LNCaP clone FGC (cell line): ENCODE data around the gene ABTB2.

Source experiments
- DNase-seq: peaks from one replicate; pipeline ENCODE4 v3.0.0-alpha.2; 2011; ENCODE audit warnings: low read depth
- H3K4me3 ChIP-seq: 2 replicates; pipeline ENCODE4 v1.5.1; 2011; ENCODE audit warnings: mild to moderate bottlenecking, low read depth, low read length, control low read depth
- TF ChIP-seq, protein P1 (sequence below): IDR thresholded peaks from 2 replicates; pipeline ENCODE4 v1.5.1; 2012; ENCODE audit warnings: mild to moderate bottlenecking; ENCODE audit not compliant: control insufficient read depth, insufficient read depth; ENCODE audit errors: extremely low read depth

The ABTB2 gene

DNA sequence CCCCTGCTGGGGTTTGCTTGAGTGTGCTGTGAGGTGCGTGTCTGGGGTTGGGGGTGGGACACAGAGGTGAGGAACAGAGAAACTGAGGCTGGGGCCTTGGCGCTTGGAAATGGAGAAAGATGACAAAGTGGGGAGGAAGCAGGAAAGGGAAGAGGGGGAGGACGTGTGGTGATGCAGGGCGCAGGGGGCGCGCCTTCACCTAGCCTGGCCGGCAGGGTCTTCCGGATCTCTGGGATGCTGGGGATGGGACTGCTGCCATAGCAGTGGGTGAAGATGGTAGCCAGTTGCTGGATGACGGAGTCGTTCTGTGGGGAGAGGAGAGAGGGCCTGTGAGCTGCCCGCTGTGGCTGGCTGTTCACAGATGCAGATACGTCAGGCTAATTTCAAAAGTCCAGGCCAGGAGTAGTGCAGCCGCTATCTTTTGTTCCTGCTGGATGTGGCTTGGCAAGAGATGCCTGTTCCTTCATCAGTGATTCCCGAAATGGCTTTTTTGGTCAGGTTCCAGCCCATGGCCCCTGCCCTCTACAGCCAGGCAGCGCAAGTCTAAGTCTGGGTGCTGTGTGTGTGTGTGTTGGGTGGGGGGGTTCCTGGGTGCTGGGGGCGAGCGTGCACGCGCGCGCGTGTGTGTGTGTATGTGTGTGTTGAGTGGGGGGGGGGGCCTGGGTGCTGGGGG lies 197.6 kb downstream of the ABTB2 start:
- TF ChIP-seq, protein P1, sequence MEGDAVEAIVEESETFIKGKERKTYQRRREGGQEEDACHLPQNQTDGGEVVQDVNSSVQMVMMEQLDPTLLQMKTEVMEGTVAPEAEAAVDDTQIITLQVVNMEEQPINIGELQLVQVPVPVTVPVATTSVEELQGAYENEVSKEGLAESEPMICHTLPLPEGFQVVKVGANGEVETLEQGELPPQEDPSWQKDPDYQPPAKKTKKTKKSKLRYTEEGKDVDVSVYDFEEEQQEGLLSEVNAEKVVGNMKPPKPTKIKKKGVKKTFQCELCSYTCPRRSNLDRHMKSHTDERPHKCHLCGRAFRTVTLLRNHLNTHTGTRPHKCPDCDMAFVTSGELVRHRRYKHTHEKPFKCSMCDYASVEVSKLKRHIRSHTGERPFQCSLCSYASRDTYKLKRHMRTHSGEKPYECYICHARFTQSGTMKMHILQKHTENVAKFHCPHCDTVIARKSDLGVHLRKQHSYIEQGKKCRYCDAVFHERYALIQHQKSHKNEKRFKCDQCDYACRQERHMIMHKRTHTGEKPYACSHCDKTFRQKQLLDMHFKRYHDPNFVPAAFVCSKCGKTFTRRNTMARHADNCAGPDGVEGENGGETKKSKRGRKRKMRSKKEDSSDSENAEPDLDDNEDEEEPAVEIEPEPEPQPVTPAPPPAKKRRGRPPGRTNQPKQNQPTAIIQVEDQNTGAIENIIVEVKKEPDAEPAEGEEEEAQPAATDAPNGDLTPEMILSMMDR: no peak
- H3K4me3 ChIP-seq: no peak overlapping the region
- no peak for DNase-seq

DNA sequence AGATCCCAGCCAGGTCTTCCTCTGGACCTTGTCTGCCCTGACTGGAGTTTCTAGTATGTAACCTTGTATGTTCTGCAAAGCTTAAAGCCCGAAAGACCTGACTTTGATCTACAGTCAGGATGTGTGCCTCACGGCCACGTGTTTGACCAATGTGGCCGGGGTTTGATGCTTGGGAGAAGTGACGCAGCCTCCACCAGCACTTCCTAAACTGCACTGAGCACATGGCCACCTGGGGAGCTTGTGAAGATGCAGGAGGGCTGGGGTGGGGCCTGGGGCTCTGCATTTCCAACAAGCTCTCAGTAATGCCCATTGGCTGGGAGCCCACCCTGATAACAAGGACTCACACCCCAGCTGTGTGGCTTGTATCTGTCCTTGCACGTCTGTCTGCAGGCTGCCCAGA lies 199.1 kb downstream of the ABTB2 start:
- DNase-seq: no peak
- TF ChIP-seq, protein P1: no peak
- no peak overlapping the region for H3K4me3 ChIP-seq

DNA sequence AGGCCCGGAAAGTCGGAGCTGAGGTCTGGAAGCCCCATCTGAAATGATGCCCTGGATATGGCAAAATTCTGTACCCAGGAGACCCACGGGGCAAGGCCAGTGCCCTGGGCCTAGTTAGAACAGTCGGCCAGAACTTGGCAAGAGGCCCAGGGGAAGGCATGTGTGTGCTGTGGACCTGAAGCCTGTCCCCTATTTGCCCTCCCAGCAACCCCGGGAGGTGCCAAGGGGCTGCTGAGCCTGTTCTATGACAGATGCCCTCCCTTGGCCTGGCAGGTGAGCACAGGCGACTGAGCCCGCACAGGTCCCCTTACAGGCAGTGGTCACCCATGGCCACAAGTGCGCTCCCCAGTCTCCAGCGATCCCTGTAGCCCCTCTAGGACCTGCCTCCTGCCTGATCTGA lies 200.6 kb downstream of the ABTB2 start:
- no peak for DNase-seq
- H3K4me3 ChIP-seq: no peak overlapping the region
- TF ChIP-seq, protein P1: no peak

DNA sequence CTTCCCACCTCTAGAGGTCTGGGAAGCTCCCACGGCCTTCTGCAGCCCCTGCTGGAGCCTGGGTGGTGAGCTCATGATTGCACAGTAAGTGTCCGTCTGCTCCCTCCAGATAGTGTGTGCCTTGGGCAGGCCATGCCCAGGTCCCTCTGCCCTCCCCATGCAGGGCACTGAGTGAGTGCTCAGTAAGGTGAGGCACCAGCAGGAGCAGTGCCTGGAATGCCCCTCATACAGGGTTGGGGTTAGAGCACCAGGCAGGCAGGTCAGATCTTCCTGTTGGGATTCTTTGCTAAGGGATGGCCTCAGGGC lies 202.1 kb downstream of the ABTB2 start:
- H3K4me3 ChIP-seq: no peak overlapping the region
- TF ChIP-seq, protein P1: no peak
- no peak for DNase-seq

DNA sequence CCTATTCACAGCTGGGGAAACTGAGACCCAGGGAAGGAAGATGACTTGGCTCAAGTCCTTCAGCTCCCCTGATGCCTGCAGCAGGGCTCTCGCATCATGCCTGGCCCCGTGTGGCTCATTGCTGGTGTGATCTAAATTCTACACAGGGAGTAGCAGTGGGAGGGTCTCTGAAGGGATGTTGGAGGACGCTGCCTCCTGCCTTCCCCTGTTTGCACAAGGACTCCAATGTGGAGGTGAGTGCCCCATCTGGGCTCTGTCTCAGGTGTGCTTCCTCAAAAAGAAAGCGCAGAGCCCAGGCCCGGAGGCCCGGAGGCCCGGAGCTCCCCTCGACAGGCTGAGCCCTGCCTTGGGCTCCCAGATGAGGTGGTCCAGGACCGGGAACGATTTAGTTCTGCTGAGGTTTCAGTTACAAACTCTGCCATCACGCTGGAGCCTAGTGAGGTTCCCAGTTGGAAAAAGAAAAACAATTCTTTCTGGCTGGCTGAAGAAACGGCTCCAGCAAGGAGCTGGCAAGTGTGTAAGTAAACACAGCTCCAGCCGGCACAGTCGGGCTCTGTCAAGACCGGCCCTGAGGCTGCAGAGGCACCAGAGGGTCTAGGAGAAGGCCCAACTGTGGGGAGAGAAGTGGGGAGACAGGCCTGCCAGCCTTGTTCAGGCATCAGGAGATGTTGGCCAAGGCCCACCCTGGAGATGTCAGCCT lies 202.6 kb downstream of the ABTB2 start:
- TF ChIP-seq, protein P1: no peak
- no peak for DNase-seq
- H3K4me3 ChIP-seq: no peak overlapping the region

DNA sequence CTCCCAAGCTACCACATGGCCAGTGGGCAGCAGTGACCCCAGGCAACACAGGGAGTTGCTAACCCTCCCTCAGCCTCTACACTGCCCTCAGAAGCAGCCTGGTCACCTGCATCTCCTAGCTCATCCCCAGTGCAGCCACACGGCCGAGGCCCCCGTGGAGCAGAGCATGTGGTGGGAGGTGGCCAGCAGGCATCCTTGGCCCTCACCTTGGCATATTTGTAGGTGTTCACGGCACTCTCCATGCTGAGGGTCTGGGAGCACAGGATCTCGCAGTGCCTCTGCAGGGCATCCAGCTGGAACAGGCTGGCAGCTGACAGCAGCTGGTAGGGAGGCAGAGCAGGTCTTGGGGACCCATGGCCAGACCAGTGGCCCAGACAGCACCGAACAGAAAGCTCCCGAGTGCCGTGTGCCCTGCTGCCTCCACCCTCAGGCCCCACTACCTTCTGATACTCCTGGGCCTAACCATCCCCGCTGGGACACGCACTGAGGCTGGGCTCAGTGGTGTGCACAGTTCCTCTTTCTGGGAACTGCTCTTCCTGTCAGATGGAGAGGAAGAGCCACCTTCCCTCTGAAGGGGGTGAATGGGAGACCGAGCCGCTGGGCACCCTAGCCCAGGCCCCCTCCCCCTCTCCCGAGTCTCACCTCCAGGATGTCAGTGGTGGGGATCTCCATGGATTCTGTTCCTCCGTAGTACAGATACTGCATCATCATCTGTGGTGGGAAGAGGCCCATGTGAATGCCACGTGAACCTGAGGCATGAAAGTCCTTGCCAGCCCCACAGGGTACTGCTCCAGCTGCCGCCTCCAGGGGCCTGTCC lies 203.5 kb downstream of the ABTB2 start:
- TF ChIP-seq, protein P1: no peak
- H3K4me3 ChIP-seq: no peak overlapping the region
- DNase-seq: no peak
